GM21825 (cell line): ENCODE results near the gene ATP8A2.
"Not testable (repeated sequence)": the region's sequence is repeated elsewhere in the genome, so short reads cannot be mapped to it uniquely, and the experiment has no call there.

Source experiments
- ATAC-seq: cut with Tn5 transposase; IDR thresholded peaks from one replicate; pipeline ENCODE4 v1.9.1; 2021; ENCODE audit warnings: mild to moderate bottlenecking, moderate library complexity; ENCODE audit not compliant: unreplicated experiment

The ATP8A2 gene

GRCh38 chr13:25945596-25945995 is 573.8 kb downstream of the ATP8A2 start:
- no peak for ATAC-seq

GRCh38 chr13:25946321-25946720 is 574.5 kb downstream of the ATP8A2 start:
- ATAC-seq, result no peak

- ATAC-seq, result no peak
Observed at GRCh38 chr13:25948910-25949309, 577.1 kb downstream of the ATP8A2 start.

GRCh38 chr13:25951831-25952230 is 580.1 kb downstream of the ATP8A2 start:
- no peak for ATAC-seq

GRCh38 chr13:25954080-25954479 is 582.3 kb downstream of the ATP8A2 start:
- not testable (repeated sequence) for ATAC-seq

GRCh38 chr13:25954943-25955342 is 583.2 kb downstream of the ATP8A2 start:
- not testable (repeated sequence) for ATAC-seq

GRCh38 chr13:25958986-25959385 is 587.2 kb downstream of the ATP8A2 start:
- ATAC-seq, result no peak

GRCh38 chr13:25961294-25961693 is 589.5 kb downstream of the ATP8A2 start:
- no peak for ATAC-seq

- no peak for ATAC-seq
Observed at GRCh38 chr13:25963674-25964073, 591.9 kb downstream of the ATP8A2 start.

- no peak for ATAC-seq
Observed at GRCh38 chr13:25965596-25965995, 593.8 kb downstream of the ATP8A2 start.

GRCh38 chr13:25966086-25966485 is 594.3 kb downstream of the ATP8A2 start:
- no peak for ATAC-seq

- no peak for ATAC-seq
Observed at GRCh38 chr13:25967144-25967543, 595.4 kb downstream of the ATP8A2 start.

GRCh38 chr13:25971047-25971446 is 599.3 kb downstream of the ATP8A2 start:
- ATAC-seq, result no peak

GRCh38 chr13:25971459-25972145 is 599.8 kb downstream of the ATP8A2 start:
- ATAC-seq, result no peak

GRCh38 chr13:25973085-25973484 is 601.3 kb downstream of the ATP8A2 start:
- no peak for ATAC-seq

- ATAC-seq, result no peak
Observed at GRCh38 chr13:25973576-25973975, 601.8 kb downstream of the ATP8A2 start.

- ATAC-seq, result no peak
Observed at GRCh38 chr13:25977216-25977615, 605.4 kb downstream of the ATP8A2 start.

GRCh38 chr13:25977671-25978070 is 605.9 kb downstream of the ATP8A2 start:
- ATAC-seq, result no peak

GRCh38 chr13:25978961-25979360 is 607.2 kb downstream of the ATP8A2 start:
- no peak for ATAC-seq

- no peak for ATAC-seq
Observed at GRCh38 chr13:25979371-25979770, 607.6 kb downstream of the ATP8A2 start.

GRCh38 chr13:25980255-25980654 is 608.5 kb downstream of the ATP8A2 start:
- ATAC-seq, result no peak

GRCh38 chr13:25981060-25981459 is 609.3 kb downstream of the ATP8A2 start:
- no peak for ATAC-seq

- no peak for ATAC-seq
Observed at GRCh38 chr13:25982907-25983306, 611.1 kb downstream of the ATP8A2 start.
